ENCODE data around the gene CEP131. TPM values are rescaled to one million over a fixed set of nuclear protein-coding genes. Genes with fewer than 3 reads are reported as not detected.

The CEP131 gene
- total and polyA plus RNA-seq, 4 donors: 5.0 to 86.6 (median 9.0) TPM

GRCh38 chr17:81197409-81197795 is 25.4 kb downstream of the CEP131 start:
- no peaks in the 10 kb centered on the region for H3K36me3 ChIP-seq (ENCODE audit: control insufficient read depth in 1 of 2, insufficient read depth in 2 of 2, low read length in 1 of 2)
- ATAC-seq (ENCODE audit: low FRiP score) (no peak), DNase-seq (no peak)
- H3K4me3 ChIP-seq (ENCODE audit: low read length in 2 of 2): no peak overlapping the region
- no peak overlapping the region for H3K27ac ChIP-seq (ENCODE audit: low read depth in 1 of 2, low read length in 2 of 2)
- intact Hi-C loops (cut with DNase I): no loop called here
- no peaks in the 10 kb centered on the region for H3K4me1 ChIP-seq (ENCODE audit: control insufficient read depth in 1 of 2, insufficient read depth in 2 of 2, low read length in 2 of 2)
- H3K9me3 ChIP-seq (ENCODE audit: control insufficient read depth, low read length): no peaks in the 10 kb centered on the region
- H3K27me3 ChIP-seq (ENCODE audit: control insufficient read depth in 1 of 2, insufficient read depth in 2 of 2, low read length in 1 of 2): no peaks in the 10 kb centered on the region
- WGBS, 2 donors: 86 to 89% methylated on average over 14 of the region's 14 CpGs

- Histone ChIP-seq H3K4me1 (ENCODE audit: control insufficient read depth in 1 of 2, insufficient read depth in 2 of 2, low read length in 2 of 2) (no peaks in the 10 kb centered on the region), H3K4me3 (ENCODE audit: low read length in 2 of 2) (no peak overlapping the region), H3K9me3 (ENCODE audit: control insufficient read depth, low read length) (no peaks in the 10 kb centered on the region), H3K27me3 (ENCODE audit: control insufficient read depth in 1 of 2, insufficient read depth in 2 of 2, low read length in 1 of 2) (no peaks in the 10 kb centered on the region), H3K27ac (ENCODE audit: low read depth in 1 of 2, low read length in 2 of 2) (no peak overlapping the region), H3K36me3 (ENCODE audit: control insufficient read depth in 1 of 2, insufficient read depth in 2 of 2, low read length in 1 of 2) (no peaks in the 10 kb centered on the region)
- DNase-seq (no peak), ATAC-seq (ENCODE audit: low FRiP score) (no peak)
- intact Hi-C loops (cut with DNase I): no loop called here
- WGBS, 2 donors: 87 to 91% methylated on average over 45 of the region's 45 CpGs
Measured at GRCh38 chr17:81196505-81197408, 26.0 kb downstream of the CEP131 start.

- intact Hi-C loops (cut with DNase I): no loop called here
- H3K36me3 ChIP-seq (ENCODE audit: control insufficient read depth in 1 of 2, insufficient read depth in 2 of 2, low read length in 1 of 2): no peaks in the 10 kb centered on the region
- H3K9me3 ChIP-seq (ENCODE audit: control insufficient read depth, low read length): no peaks in the 10 kb centered on the region
- H3K4me1 ChIP-seq (ENCODE audit: control insufficient read depth in 1 of 2, insufficient read depth in 2 of 2, low read length in 2 of 2): no peaks in the 10 kb centered on the region
- no peak for ATAC-seq (ENCODE audit: low FRiP score)
- H3K27ac ChIP-seq (ENCODE audit: low read depth in 1 of 2, low read length in 2 of 2): no peak overlapping the region
- no peak overlapping the region for H3K4me3 ChIP-seq (ENCODE audit: low read length in 2 of 2)
- DNase-seq: no peak
- no peaks in the 10 kb centered on the region for H3K27me3 ChIP-seq (ENCODE audit: control insufficient read depth in 1 of 2, insufficient read depth in 2 of 2, low read length in 1 of 2)
- WGBS, 2 donors: 90 to 91% methylated on average over 12 to 14 of the region's 14 CpGs
Measured at GRCh38 chr17:81195941-81196495, 26.7 kb downstream of the CEP131 start.

GRCh38 chr17:81194941-81195901 is 27.5 kb downstream of the CEP131 start:
- WGBS, 2 donors: 57 to 58% methylated on average over 37 of the region's 37 CpGs
- Histone ChIP-seq H3K27me3 (ENCODE audit: control insufficient read depth in 1 of 2, insufficient read depth in 2 of 2, low read length in 1 of 2) (no peaks in the 10 kb centered on the region), H3K36me3 (ENCODE audit: control insufficient read depth in 1 of 2, insufficient read depth in 2 of 2, low read length in 1 of 2) (no peaks in the 10 kb centered on the region), H3K9me3 (ENCODE audit: control insufficient read depth, low read length) (no peaks in the 10 kb centered on the region), H3K4me3 (ENCODE audit: low read length in 2 of 2) (no peak overlapping the region), H3K4me1 (ENCODE audit: control insufficient read depth in 1 of 2, insufficient read depth in 2 of 2, low read length in 2 of 2) (no peaks in the 10 kb centered on the region), H3K27ac (ENCODE audit: low read depth in 1 of 2, low read length in 2 of 2) (no peak overlapping the region)
- DNase-seq (no peak), ATAC-seq (ENCODE audit: low FRiP score) (peak; percentile 33)
- intact Hi-C loops (cut with DNase I): no loop called here

GRCh38 chr17:81194225-81194760 is 28.5 kb downstream of the CEP131 start:
- H3K4me1 ChIP-seq (ENCODE audit: control insufficient read depth in 1 of 2, insufficient read depth in 2 of 2, low read length in 2 of 2): no peaks in the 10 kb centered on the region
- no peaks in the 10 kb centered on the region for H3K27me3 ChIP-seq (ENCODE audit: control insufficient read depth in 1 of 2, insufficient read depth in 2 of 2, low read length in 1 of 2)
- H3K27ac ChIP-seq (ENCODE audit: low read depth in 1 of 2, low read length in 2 of 2): no peak overlapping the region
- H3K36me3 ChIP-seq (ENCODE audit: control insufficient read depth in 1 of 2, insufficient read depth in 2 of 2, low read length in 1 of 2): no peaks in the 10 kb centered on the region
- 93 to 95% methylated on average over 17 to 21 of the region's 21 CpGs for WGBS, 2 donors
- no peak for DNase-seq
- H3K4me3 ChIP-seq (ENCODE audit: low read length in 2 of 2): no peak overlapping the region
- H3K9me3 ChIP-seq (ENCODE audit: control insufficient read depth, low read length): no peaks in the 10 kb centered on the region
- intact Hi-C loops (cut with DNase I): no loop called here
- no peak for ATAC-seq (ENCODE audit: low FRiP score)

- DNase-seq: no peak
- H3K27ac ChIP-seq (ENCODE audit: low read depth in 1 of 2, low read length in 2 of 2): no peak overlapping the region
- intact Hi-C loops (cut with DNase I): no loop called here
- ATAC-seq (ENCODE audit: low FRiP score): no peak
- no peak overlapping the region for H3K4me3 ChIP-seq (ENCODE audit: low read length in 2 of 2)
- H3K27me3 ChIP-seq (ENCODE audit: control insufficient read depth in 1 of 2, insufficient read depth in 2 of 2, low read length in 1 of 2): no peaks in the 10 kb centered on the region
- 92 to 94% methylated on average over 37 to 38 of the region's 38 CpGs for WGBS, 2 donors
- H3K4me1 ChIP-seq (ENCODE audit: control insufficient read depth in 1 of 2, insufficient read depth in 2 of 2, low read length in 2 of 2): no peaks in the 10 kb centered on the region
- no peaks in the 10 kb centered on the region for H3K36me3 ChIP-seq (ENCODE audit: control insufficient read depth in 1 of 2, insufficient read depth in 2 of 2, low read length in 1 of 2)
- no peaks in the 10 kb centered on the region for H3K9me3 ChIP-seq (ENCODE audit: control insufficient read depth, low read length)
Measured at GRCh38 chr17:81193470-81194224, 29.1 kb downstream of the CEP131 start.

GRCh38 chr17:81193051-81193410 is 29.7 kb downstream of the CEP131 start:
- intact Hi-C loops (cut with DNase I): no loop called here
- Histone ChIP-seq H3K36me3 (ENCODE audit: control insufficient read depth in 1 of 2, insufficient read depth in 2 of 2, low read length in 1 of 2) (no peaks in the 10 kb centered on the region), H3K9me3 (ENCODE audit: control insufficient read depth, low read length) (no peaks in the 10 kb centered on the region), H3K4me3 (ENCODE audit: low read length in 2 of 2) (no peak overlapping the region), H3K4me1 (ENCODE audit: control insufficient read depth in 1 of 2, insufficient read depth in 2 of 2, low read length in 2 of 2) (no peaks in the 10 kb centered on the region), H3K27me3 (ENCODE audit: control insufficient read depth in 1 of 2, insufficient read depth in 2 of 2, low read length in 1 of 2) (no peaks in the 10 kb centered on the region), H3K27ac (ENCODE audit: low read depth in 1 of 2, low read length in 2 of 2) (no peak overlapping the region)
- 91 to 94% methylated on average over 17 of the region's 17 CpGs for WGBS, 2 donors
- ATAC-seq (ENCODE audit: low FRiP score) (no peak), DNase-seq (no peak)
